ENCODE data around the gene DCAF4. TPM values are rescaled to one million over a fixed set of nuclear protein-coding genes. Genes with fewer than 3 reads are reported as not detected.

Gene DCAF4
- total and polyA plus RNA-seq, 2 of the 4 experiments (the other 2 are of a cell fraction): 28.8 to 29.4 TPM

DNA sequence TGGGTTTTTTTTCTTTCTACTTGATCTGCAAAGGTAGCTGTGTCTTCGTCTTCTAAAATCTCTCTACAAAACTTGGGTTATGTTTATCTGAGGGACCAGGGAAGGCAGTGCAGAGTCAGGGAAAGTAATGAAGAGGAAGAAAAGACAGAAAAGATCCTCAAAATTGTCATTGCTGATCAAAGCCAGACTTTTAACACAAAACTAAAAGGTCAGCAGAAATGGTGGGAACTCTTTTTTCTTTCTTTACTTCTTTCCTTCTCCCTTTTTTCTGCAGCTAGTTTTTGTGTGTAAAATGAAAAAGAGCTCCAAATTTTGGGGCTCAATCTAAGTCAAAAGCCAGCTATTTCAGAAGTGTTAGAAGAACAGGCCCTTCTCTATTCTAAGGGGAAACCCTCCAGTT lies 44.2 kb upstream of the DCAF4 start:
- no peak overlapping the region for H4K5ac ChIP-seq (ENCODE audit: low read depth, low read length)
- H2AFZ ChIP-seq (replicated peaks; ENCODE audit: low read length, poor library complexity): no peak overlapping the region
- ATAC-seq (ENCODE audit: low read depth) (no peak), DNase-seq (no peak)
- H2BK20ac ChIP-seq (ENCODE audit: low read depth, low read length): no peak overlapping the region
- peaks cover 6% of the 10 kb centered on the region; the same call in 1 of the 2 replicates for H3K36me3 ChIP-seq (ENCODE audit: control insufficient read depth, insufficient read depth, low read length)
- no peak overlapping the region for H3K23ac ChIP-seq (ENCODE audit: low read depth, low read length)
- H3K14ac ChIP-seq (replicated peaks; ENCODE audit: low read depth, low read length): no peak overlapping the region
- H2AK5ac ChIP-seq (ENCODE audit: low read depth, low read length): no peak overlapping the region
- H4K8ac ChIP-seq (ENCODE audit: low read depth in 2 of 2, low read length in 2 of 2): no peak overlapping the region
- H3K9ac ChIP-seq (ENCODE audit: low read depth, low read length): no peak overlapping the region
- no peak overlapping the region for H3K56ac ChIP-seq (ENCODE audit: extremely low read depth, insufficient read depth, low read length)
- H3K4ac ChIP-seq (ENCODE audit: low read depth, low read length): no peak overlapping the region
- no peak overlapping the region for H4K91ac ChIP-seq (ENCODE audit: insufficient read depth, low read depth, low read length)
- H4K20me1 ChIP-seq (ENCODE audit: insufficient read depth, low read length): peaks cover 47% of the 10 kb centered on the region
- no peak overlapping the region for H3K4me2 ChIP-seq (ENCODE audit: low read depth, low read length)
- H3K27me3 ChIP-seq (ENCODE audit: control insufficient read depth, insufficient read depth, low read length): no peaks in the 10 kb centered on the region
- ChIA-PET POLR2A (ENCODE audit: unreplicated experiment) (no interaction called here), CTCF (no interaction called here)
- WGBS, 2 experiments (ENCODE audit: extremely low coverage in 2 of 2, insufficient read length in 1 of 2): no CpG with 5 or more reads among the region's 1 CpG
- no peak overlapping the region for H2BK120ac ChIP-seq (ENCODE audit: low read depth, low read length)
- H3K18ac ChIP-seq (ENCODE audit: low read depth, low read length): no peak overlapping the region
- no peak overlapping the region for H2BK15ac ChIP-seq (ENCODE audit: low read depth, low read length)
- H3K9me1 ChIP-seq (ENCODE audit: insufficient read depth, low read length): peaks cover 8% of the 10 kb centered on the region
- peaks cover 6% of the 10 kb centered on the region for H3K4me1 ChIP-seq (ENCODE audit: control insufficient read depth, insufficient read depth, low read length)
- intact Hi-C loops (cut with micrococcal nuclease): no loop called here
- no TSS peak for BruUV-seq (replicated peaks)
- no peak overlapping the region for H3K27ac ChIP-seq (ENCODE audit: insufficient read depth, low read length)
- H2BK5ac ChIP-seq (ENCODE audit: low read depth, low read length, poor library complexity, severe bottlenecking): no peak overlapping the region
- no peak overlapping the region for H2AK9ac ChIP-seq (replicated peaks; ENCODE audit: low read depth, low read length, poor library complexity)
- no peaks in the 10 kb centered on the region for H3K9me3 ChIP-seq (ENCODE audit: control insufficient read depth, insufficient read depth, low read length)
- in situ Hi-C loops (cut with MboI; ENCODE audit: low sequenced_read_pairs): no loop called here
- H3K79me1 ChIP-seq (ENCODE audit: low read depth in 1 of 2, low read length in 2 of 2): peaks cover 44 to 86% of the 10 kb centered on the region in 2 experiments
- no peak overlapping the region for H3K4me3 ChIP-seq (ENCODE audit: insufficient read depth, low read depth, low read length)
- TF ChIP-seq MAFK (IDR thresholded peaks at IDR 0.05; ENCODE audit: low read depth, low read length): peak; percentile 94
- TF ChIP-seq RFX5 (IDR thresholded peaks at IDR 0.05; ENCODE audit: low read depth, low read length): no peak
- TF ChIP-seq NFE2L2 (IDR thresholded peaks at IDR 0.05; ENCODE audit: low read depth, low read length): no peak
- dilution Hi-C loops (cut with HindIII; ENCODE audit: low sequenced_read_pairs, unreplicated experiment): no loop called here

Data from IMR-90 (cell line).